HK-2 (cell line): ENCODE measurements around the gene SCAF4.
"Not testable (repeated sequence)": the region's sequence is repeated elsewhere in the genome, so short reads cannot be mapped to it uniquely, and the experiment has no call there.

Experiments
- DNase-seq: peaks from one replicate; pipeline ENCODE4 v3.0.0-alpha.2; 2018; ENCODE audit not compliant: unreplicated experiment

The SCAF4 gene

GRCh38 chr21:31741116-31741515, 9.2 kb upstream of the SCAF4 start:
- no peak for DNase-seq

- DNase-seq: not testable (repeated sequence)
Measured at GRCh38 chr21:31737586-31738397, 5.9 kb upstream of the SCAF4 start.

GRCh38 chr21:31735511-31735992, 3.6 kb upstream of the SCAF4 start:
- DNase-seq: no peak

GRCh38 chr21:31733551-31734149, 1.7 kb upstream of the SCAF4 start:
- no peak for DNase-seq

GRCh38 chr21:31732597-31733550, 956 bp upstream of the SCAF4 start:
- DNase-seq: peak; percentile 18

- peak; percentile 38 for DNase-seq
Measured at GRCh38 chr21:31731056-31731856, 662 bp downstream of the SCAF4 start.

GRCh38 chr21:31730712-31731055, 1.2 kb downstream of the SCAF4 start:
- no peak for DNase-seq

GRCh38 chr21:31729622-31730343, 2.1 kb downstream of the SCAF4 start:
- no peak for DNase-seq

GRCh38 chr21:31728952-31729351, 3.0 kb downstream of the SCAF4 start:
- no peak for DNase-seq

- DNase-seq: no peak
Measured at GRCh38 chr21:31728191-31728590, 3.7 kb downstream of the SCAF4 start.

GRCh38 chr21:31727181-31727580, 4.7 kb downstream of the SCAF4 start:
- DNase-seq: no peak

GRCh38 chr21:31726407-31726806, 5.5 kb downstream of the SCAF4 start:
- no peak for DNase-seq

GRCh38 chr21:31725202-31725839, 6.6 kb downstream of the SCAF4 start:
- DNase-seq: no peak

GRCh38 chr21:31724552-31724951, 7.4 kb downstream of the SCAF4 start:
- no peak for DNase-seq

- no peak for DNase-seq
Measured at GRCh38 chr21:31721381-31721780, 10.5 kb downstream of the SCAF4 start.

- no peak for DNase-seq
Measured at GRCh38 chr21:31720739-31721138, 11.2 kb downstream of the SCAF4 start.

GRCh38 chr21:31720330-31720729, 11.6 kb downstream of the SCAF4 start:
- no peak for DNase-seq

- no peak for DNase-seq
Measured at GRCh38 chr21:31716106-31716505, 15.8 kb downstream of the SCAF4 start.

GRCh38 chr21:31714741-31715365, 17.1 kb downstream of the SCAF4 start:
- no peak for DNase-seq
